SK-N-SH (cell line): ENCODE measurements around the gene NTPCR. TPM values are rescaled to one million over a fixed set of nuclear protein-coding genes. Genes with fewer than 3 reads are reported as not detected.

Experiments used
- CTCF ChIA-PET: fragments of 300-600, 350-600 bp; formaldehyde crosslinking; extraction: SDS; loops from one replicate; lab custom pipeline; 2021; lab: Yijun Ruan, JAX
- POLR2A ChIA-PET: fragments of 350-600 bp; sonication (Branson Sonifier 250); formaldehyde crosslinking; extraction: SDS; loops from one replicate; lab custom pipeline; 2020; ENCODE audit warnings: antibody characterized with exemption, inconsistent platforms; lab: Yijun Ruan, JAX
- DNase-seq: peaks from one replicate; pipeline ENCODE4 v3.0.0; 2012
- H2AFZ ChIP-seq: fragments of 200-600 bp; sonication (generic); 2 replicates; pipeline ENCODE4 v1.8.1; 2016; ENCODE audit warnings: antibody characterized with exemption, mild to moderate bottlenecking, low read depth
- H3F3A ChIP-seq: fragments of 200-600 bp; sonication (generic); replicated peaks from 2 replicates; pipeline ENCODE3; 2016; ENCODE audit warnings: antibody characterized with exemption, mild to moderate bottlenecking; ENCODE audit not compliant: insufficient read depth
- H3K27ac ChIP-seq, 2 experiments: fragments of 200-500 bp in 1 of 2; fragments of 200-600 bp in 1 of 2; sonication (Bioruptor generic) in 1 of 2; sonication (generic), shearing (Covaris generic) in 1 of 2; 2 replicates each; pipeline versions ENCODE4 v1.5.1 to v1.6.1; 2014 to 2016; ENCODE audit warnings: low read depth in 2 of 2, inconsistent platforms in 1 of 2, low read length in 1 of 2, mild to moderate bottlenecking in 1 of 2, mixed read lengths in 1 of 2
- H3K27me3 ChIP-seq: fragments of 200-600 bp; sonication (generic), shearing (Covaris generic); 2 replicates; pipeline ENCODE4 v1.6.1; 2016; ENCODE audit warnings: mixed run types; ENCODE audit not compliant: insufficient read depth
- H3K36me3 ChIP-seq, 2 experiments: fragments of 200-500 bp in 1 of 2; fragments of 200-600 bp in 1 of 2; sonication (Bioruptor generic) in 1 of 2; sonication (generic) in 1 of 2; replicated peaks in 1 of 2; 2 replicates each; pipeline versions ENCODE3 to v1.5.1; 2014 to 2016; ENCODE audit warnings: low read length in 1 of 2, mild to moderate bottlenecking in 1 of 2; ENCODE audit not compliant: insufficient read depth in 2 of 2, control insufficient read depth in 1 of 2
- H3K4me1 ChIP-seq, 2 experiments: fragments of 200-500 bp in 1 of 2; fragments of 200-600 bp in 1 of 2; sonication (Bioruptor generic) in 1 of 2; sonication (generic), shearing (Covaris generic) in 1 of 2; 2 replicates each; pipeline versions ENCODE4 v1.5.1 to v1.6.1; 2014 to 2016; ENCODE audit warnings: low read depth in 1 of 2, low read length in 1 of 2, mixed run types in 1 of 2; ENCODE audit not compliant: insufficient read depth in 2 of 2, control insufficient read depth in 1 of 2
- H3K4me2 ChIP-seq: fragments of 200-600 bp; sonication (generic), shearing (Covaris generic); 2 replicates; pipeline ENCODE4 v1.6.1; 2017; ENCODE audit warnings: mixed run types
- H3K4me3 ChIP-seq, 2 experiments: fragments of 200-500 bp in 1 of 2; fragments of 200-600 bp in 1 of 2; sonication (Bioruptor generic) in 1 of 2; sonication (generic), shearing (Covaris generic) in 1 of 2; 2 replicates each; pipeline versions ENCODE4 v1.5.1 to v1.8.1; 2014 to 2016; ENCODE audit warnings: low read depth in 2 of 2, inconsistent platforms in 1 of 2, low read length in 1 of 2, mild to moderate bottlenecking in 1 of 2, mixed read lengths in 1 of 2, moderate library complexity in 1 of 2
- H3K79me2 ChIP-seq: fragments of 200-600 bp; sonication (generic); 2 replicates; pipeline ENCODE4 v1.8.1; 2017; ENCODE audit warnings: mild to moderate bottlenecking; ENCODE audit not compliant: insufficient read depth
- H3K9ac ChIP-seq: fragments of 200-600 bp; sonication (generic); 2 replicates; pipeline ENCODE4 v1.6.1; 2017; ENCODE audit warnings: mixed run types
- H3K9me2 ChIP-seq: fragments of 200-600 bp; sonication (generic); 2 replicates; pipeline ENCODE4 v1.6.1; 2017; ENCODE audit warnings: mixed run types
- H3K9me3 ChIP-seq: fragments of 200-600 bp; sonication (generic); 2 replicates; pipeline ENCODE4 v1.6.1; 2017; ENCODE audit warnings: mixed run types, mild to moderate bottlenecking, moderate library complexity
- H4K20me1 ChIP-seq: fragments of 200-600 bp; sonication (generic); 2 replicates; pipeline ENCODE4 v1.6.1; 2017; ENCODE audit warnings: mild to moderate bottlenecking, mixed run types; ENCODE audit not compliant: insufficient read depth
- CTCF ChIP-seq: fragments of 200-600 bp; sonication (generic); IDR thresholded peaks from 2 replicates; pipeline ENCODE4 v1.6.1; 2017; ENCODE audit warnings: antibody characterized with exemption, mild to moderate bottlenecking, moderate library complexity
- ELF1 ChIP-seq: IDR thresholded peaks from 2 replicates; pipeline ENCODE4 v1.4.0; 2012
- FOSL2 ChIP-seq: IDR thresholded peaks from 2 replicates; pipeline ENCODE4 v1.4.0; 2012; ENCODE audit warnings: low read depth, mild to moderate bottlenecking, moderate library complexity, borderline replicate concordance
- FOXJ3 ChIP-seq: sonication (generic); formaldehyde crosslinking; IDR thresholded peaks from 2 replicates; pipeline ENCODE4 v1.5.1; 2020; ENCODE audit warnings: mild to moderate bottlenecking, missing genetic modification reagents
- GABPA ChIP-seq: IDR thresholded peaks from 2 replicates; pipeline ENCODE4 v1.4.0; 2012; ENCODE audit warnings: low read depth, mild to moderate bottlenecking
- IRF3 ChIP-seq: fragments of 150-350 bp; IDR thresholded peaks from 2 replicates; pipeline ENCODE4 v1.6.1; 2016; ENCODE audit warnings: mild to moderate bottlenecking, low read depth, low read length
- MXI1 ChIP-seq: IDR thresholded peaks from 2 replicates; pipeline ENCODE4 v1.6.1; 2012; ENCODE audit warnings: mild to moderate bottlenecking, low read depth, low read length, improper control_type of control experiment
- NFIC ChIP-seq: IDR thresholded peaks from 2 replicates; pipeline ENCODE4 v1.4.0; 2012; ENCODE audit warnings: borderline replicate concordance
- NRF1 ChIP-seq: IDR thresholded peaks from 2 replicates; pipeline ENCODE4 v1.6.1; 2012; ENCODE audit warnings: low read depth, mild to moderate bottlenecking, low read length
- RCOR1 ChIP-seq: fragments of 150-350 bp; IDR thresholded peaks from 2 replicates; pipeline ENCODE4 v1.6.1; 2017; ENCODE audit warnings: antibody characterized with exemption, low read length
- RXRA ChIP-seq: IDR thresholded peaks from 2 replicates; pipeline ENCODE4 v1.4.0; 2012; ENCODE audit warnings: low read depth, mild to moderate bottlenecking, borderline replicate concordance
- SMC3 ChIP-seq: IDR thresholded peaks from 2 replicates; pipeline ENCODE4 v1.6.1; 2012; ENCODE audit warnings: low read depth, low read length, improper control_type of control experiment
- TAF1 ChIP-seq: IDR thresholded peaks from 2 replicates; pipeline ENCODE4 v1.6.1; 2012; ENCODE audit warnings: low read depth, mild to moderate bottlenecking, low read length, moderate library complexity, borderline replicate concordance
- USF1 ChIP-seq: IDR thresholded peaks from 2 replicates; pipeline ENCODE4 v1.4.0; 2012; ENCODE audit warnings: low read depth, borderline replicate concordance
- YY1 ChIP-seq: IDR thresholded peaks from 2 replicates; pipeline ENCODE4 v1.4.0; 2012; ENCODE audit warnings: low read depth, mild to moderate bottlenecking
- WGBS: methylation state at CpG from one replicate; pipeline ENCODE4 v1.1.6; 2017; ENCODE audit warnings: low lambda C conversion rate; 5-methylcytosine and 5-hydroxymethylcytosine counted together
- polyA plus RNA-seq, 3 experiments: library from polyadenylated mRNA; depleted of rRNA; stranded (reverse); fragments of >200 nt; gene quantifications; 2 replicates each; pipeline ENCODE4 v1.2.3, GENCODE V29; 2012

NTPCR gene
- polyA plus RNA-seq, 1 of the 3 experiments (the other 2 are of a cell fraction): 20.8 TPM

GRCh38 chr1:232978815-232979214 is 28.4 kb downstream of the NTPCR start:
- no peak for TF ChIP-seq FOSL2
- no peak for TF ChIP-seq NFIC
- TF ChIP-seq YY1: no peak
- no peak for TF ChIP-seq RCOR1
- no peak for TF ChIP-seq RXRA
- no peak for TF ChIP-seq CTCF
- TF ChIP-seq TAF1: no peak
- no peak for TF ChIP-seq GABPA
- TF ChIP-seq SMC3: no peak
- ChIA-PET CTCF (interaction anchor here (1.1 to 3.7 kb wide), 3 partner anchors 9 to 26 kb away, joined by 3 to 15 read pairs (median 4); no protein-coding TSS in a partner anchor), POLR2A (no interaction called here)
- H3K9me3 ChIP-seq: peaks cover 4% of the 10 kb centered on the region; the same call in 1 of the 2 replicates
- no peaks in the 10 kb centered on the region for H4K20me1 ChIP-seq
- H3K79me2 ChIP-seq: no peaks in the 10 kb centered on the region
- DNase-seq: peak; percentile 54
- WGBS: 53% methylated on average over 4 of the region's 4 CpGs
- H3K9me2 ChIP-seq: no peaks in the 10 kb centered on the region
- no peak overlapping the region for H3K4me3 ChIP-seq
- H3K36me3 ChIP-seq: peaks cover 19 to 46% of the 10 kb centered on the region in 2 experiments
- H3K4me2 ChIP-seq: no peak overlapping the region
- H3K9ac ChIP-seq: no peak overlapping the region
- H3K27ac ChIP-seq: peak overlapping the region in 1 of 2 experiments; percentile 82; a peak in 2 of 4 replicates
- H2AFZ ChIP-seq: no peak overlapping the region
- no peaks in the 10 kb centered on the region for H3F3A ChIP-seq
- no peaks in the 10 kb centered on the region for H3K27me3 ChIP-seq
- peaks cover 0 to 46% of the 10 kb centered on the region in 2 experiments; a peak in 2 of 4 replicates for H3K4me1 ChIP-seq

GRCh38 chr1:232979558-232979957 is 29.1 kb downstream of the NTPCR start:
- peaks cover 0 to 46% of the 10 kb centered on the region in 2 experiments; a peak in 2 of 4 replicates for H3K4me1 ChIP-seq
- H3K4me2 ChIP-seq: no peak overlapping the region
- DNase-seq: no peak
- no peaks in the 10 kb centered on the region for H3K9me2 ChIP-seq
- TF ChIP-seq MXI1 (no peak), ELF1 (no peak), IRF3 (no peak), FOSL2 (no peak), FOXJ3 (no peak), USF1 (no peak), NRF1 (no peak)
- H2AFZ ChIP-seq: no peak overlapping the region
- 100% methylated on average over 2 of the region's 6 CpGs for WGBS
- no peaks in the 10 kb centered on the region for H3F3A ChIP-seq
- peaks cover 12 to 47% of the 10 kb centered on the region in 2 experiments for H3K36me3 ChIP-seq
- peak overlapping the region in 1 of 2 experiments; percentile 82; a peak in 2 of 4 replicates for H3K27ac ChIP-seq
- no peaks in the 10 kb centered on the region for H3K9me3 ChIP-seq
- no peaks in the 10 kb centered on the region for H4K20me1 ChIP-seq
- no peaks in the 10 kb centered on the region for H3K27me3 ChIP-seq
- H3K4me3 ChIP-seq: no peak overlapping the region
- H3K79me2 ChIP-seq: no peaks in the 10 kb centered on the region
- H3K9ac ChIP-seq: no peak overlapping the region
- ChIA-PET POLR2A (no interaction called here), CTCF (interaction anchor here (0.6 to 3.7 kb wide), 4 partner anchors 11 to 1378 kb away, joined by 3 to 15 read pairs (median 4); no protein-coding TSS in a partner anchor)
